ENCODE results near the gene ADAM22.

GRCh38 chr7:88215295-88215694, 281.2 kb downstream of the ADAM22 start:
- TF ChIP-seq CTCF (IDR thresholded peaks at IDR 0.05) (no peak), EZH2 (IDR thresholded peaks at IDR 0.05; ENCODE audit: borderline replicate concordance, insufficient read depth, low read depth, low read length, poor library complexity, severe bottlenecking) (no peak)
